ENCODE measurements around the gene ACACA.

Gene ACACA

DNA sequence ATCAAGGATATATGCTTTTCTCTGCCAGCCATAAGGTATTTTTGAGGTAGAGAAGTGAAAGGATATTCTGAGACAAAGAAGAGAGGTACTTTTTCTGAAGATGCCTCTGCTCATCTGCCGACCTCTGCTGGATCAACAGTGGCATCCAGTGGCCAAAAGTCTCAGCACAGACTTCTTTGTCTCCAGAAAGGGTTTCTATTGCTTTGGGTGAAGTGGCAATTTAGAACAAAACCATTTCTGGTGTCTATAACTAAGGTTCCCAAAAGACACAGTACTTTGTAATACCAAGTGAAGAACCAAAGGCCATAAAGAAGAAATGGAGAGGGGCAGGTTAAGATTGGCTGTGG, 186.1 kb downstream of the ACACA start:
- DNase-seq, result no peak

DNA sequence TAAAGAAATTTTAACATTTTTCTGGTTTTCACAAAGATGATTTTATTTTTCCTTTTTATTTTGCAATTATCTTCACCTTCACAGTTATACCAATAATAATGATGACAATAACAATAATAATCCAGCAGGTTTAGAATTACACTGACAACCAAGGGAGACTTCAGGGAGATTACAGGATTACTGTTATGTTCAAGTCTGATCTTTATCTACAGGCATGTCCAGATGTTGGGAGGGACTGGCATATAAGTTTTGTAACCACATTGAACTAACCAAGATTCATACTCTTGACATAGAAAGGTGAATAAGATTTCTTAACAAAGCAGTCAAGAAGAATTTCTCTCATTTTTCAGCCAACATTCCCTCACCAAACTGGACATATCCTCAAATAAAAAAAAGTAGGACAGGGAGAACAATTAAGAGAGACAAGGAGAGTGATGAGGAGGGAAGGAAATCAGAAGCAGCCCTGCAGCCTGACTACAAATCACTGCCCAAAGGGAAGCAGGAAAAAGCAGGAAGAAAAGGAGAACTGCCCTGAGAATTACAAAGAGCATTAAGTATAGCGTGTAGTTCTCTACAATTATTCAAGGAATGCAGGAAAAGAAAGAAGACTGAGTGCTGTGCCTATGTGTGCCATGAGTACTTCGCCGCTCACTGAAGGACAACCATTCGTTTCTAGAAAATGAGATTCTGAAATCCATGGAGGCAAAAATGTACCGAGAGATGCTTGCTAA, 186.6 kb downstream of the ACACA start:
- no peak for DNase-seq

DNA sequence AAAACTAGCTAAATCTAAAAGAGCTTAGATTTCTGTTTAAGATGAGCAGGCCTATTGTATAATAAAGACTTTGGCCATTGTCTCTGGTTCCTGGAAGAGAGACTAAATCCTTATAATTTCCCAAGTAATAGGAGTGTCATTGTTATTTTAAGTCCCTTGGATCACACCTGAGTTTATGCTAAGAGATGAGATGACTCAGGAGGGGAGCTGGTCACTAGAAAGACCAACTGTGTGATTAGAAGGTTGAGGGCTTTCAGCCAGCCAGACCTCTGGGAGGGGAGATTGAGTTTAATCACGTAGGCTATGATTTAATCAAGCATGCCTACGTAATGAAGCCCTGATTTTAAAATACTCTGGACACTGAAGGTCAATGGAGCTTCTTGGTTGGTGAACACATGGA, 187.8 kb downstream of the ACACA start:
- no peak for DNase-seq

- DNase-seq, result no peak
Observed at GRCh38 chr17:37214416-37214815, 192.2 kb downstream of the ACACA start.

DNA sequence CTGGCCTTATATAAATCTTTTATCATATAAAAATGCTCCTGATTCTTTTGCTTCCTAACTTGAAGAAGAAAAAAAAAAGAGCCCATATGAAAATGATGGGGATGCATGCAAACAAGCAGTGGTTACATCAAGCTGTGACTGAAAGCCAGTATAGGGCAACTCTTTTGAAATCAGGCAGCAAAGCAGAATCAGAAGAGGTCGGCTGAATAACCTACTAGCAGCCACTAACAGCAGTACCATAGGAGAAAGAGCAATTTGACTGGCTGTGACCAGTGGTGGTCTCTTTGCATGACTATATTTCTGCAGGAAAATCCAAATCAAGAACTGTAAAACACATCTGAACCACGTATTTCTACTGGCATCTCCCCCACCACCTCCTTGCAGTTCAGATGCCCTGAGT, 192.7 kb downstream of the ACACA start:
- no peak for DNase-seq

- DNase-seq, result no peak
Observed at GRCh38 chr17:37212179-37212578, 194.5 kb downstream of the ACACA start.

GRCh38 chr17:37211136-37211535, 195.5 kb downstream of the ACACA start:
- DNase-seq, result no peak

DNA sequence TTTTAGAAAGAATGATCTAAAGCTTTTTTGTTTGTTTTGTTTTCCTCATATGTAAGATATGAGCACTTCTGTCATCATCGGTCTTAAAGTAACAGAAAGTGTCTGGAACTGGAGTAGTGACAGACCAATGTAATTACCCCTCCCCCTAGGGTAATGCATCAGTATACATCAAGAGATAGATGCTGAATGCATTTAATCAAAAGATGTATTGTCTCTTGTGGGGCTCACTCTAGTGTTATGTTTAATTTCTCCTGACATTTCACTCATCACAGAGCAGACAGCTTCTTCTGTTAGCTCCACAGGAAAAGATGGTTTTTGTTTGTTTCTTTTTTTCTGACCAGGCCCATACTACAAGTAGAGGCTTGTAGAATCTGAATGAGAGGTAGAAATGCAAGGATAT, 199.5 kb downstream of the ACACA start:
- no peak for DNase-seq

GRCh38 chr17:37206299-37206698, 200.3 kb downstream of the ACACA start:
- no peak for DNase-seq

GRCh38 chr17:37200497-37200896, 206.1 kb downstream of the ACACA start:
- no peak for DNase-seq

- no peak for DNase-seq
Observed at GRCh38 chr17:37197336-37197735, 209.3 kb downstream of the ACACA start.

DNA sequence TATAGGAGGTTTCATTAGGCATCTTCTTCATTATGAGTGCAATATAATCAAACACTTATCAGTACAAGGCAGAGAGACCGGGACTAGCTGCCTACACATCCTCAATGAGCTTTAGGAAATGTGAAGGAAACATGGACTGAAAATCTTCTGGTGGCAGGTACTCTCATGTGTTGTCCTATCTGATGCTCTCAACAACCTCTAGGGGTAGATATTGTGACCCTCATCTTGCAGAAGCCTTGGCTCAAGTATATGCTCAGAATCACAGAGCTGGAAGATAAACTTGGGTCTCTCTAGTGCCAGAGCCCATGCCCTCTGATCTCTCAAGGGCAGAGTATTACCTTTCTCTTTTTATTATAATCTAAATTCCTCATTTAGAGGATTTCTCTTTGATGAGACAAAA, 212.4 kb downstream of the ACACA start:
- no peak for DNase-seq

DNA sequence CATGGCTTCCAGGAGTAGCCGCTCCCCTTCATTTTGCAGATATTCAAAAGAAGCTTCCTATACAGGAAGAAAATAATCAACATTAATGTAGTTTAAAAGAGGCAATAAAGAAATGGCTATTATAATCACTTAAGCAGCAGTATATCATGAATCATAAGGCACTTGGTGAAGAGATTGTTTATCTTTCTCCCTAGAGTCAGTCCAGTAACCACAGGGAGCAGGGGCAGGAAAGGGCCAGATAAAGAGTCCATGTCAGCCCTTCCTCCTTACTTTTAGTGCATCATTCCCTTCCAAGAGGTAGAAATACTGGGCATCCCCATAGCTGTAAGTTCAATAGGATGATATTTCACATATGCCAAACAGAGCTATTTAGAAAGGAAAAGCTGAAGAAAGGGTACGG, 215.4 kb downstream of the ACACA start:
- DNase-seq, result no peak

- no peak for DNase-seq
Observed at GRCh38 chr17:37190493-37190892, 216.1 kb downstream of the ACACA start.

DNA sequence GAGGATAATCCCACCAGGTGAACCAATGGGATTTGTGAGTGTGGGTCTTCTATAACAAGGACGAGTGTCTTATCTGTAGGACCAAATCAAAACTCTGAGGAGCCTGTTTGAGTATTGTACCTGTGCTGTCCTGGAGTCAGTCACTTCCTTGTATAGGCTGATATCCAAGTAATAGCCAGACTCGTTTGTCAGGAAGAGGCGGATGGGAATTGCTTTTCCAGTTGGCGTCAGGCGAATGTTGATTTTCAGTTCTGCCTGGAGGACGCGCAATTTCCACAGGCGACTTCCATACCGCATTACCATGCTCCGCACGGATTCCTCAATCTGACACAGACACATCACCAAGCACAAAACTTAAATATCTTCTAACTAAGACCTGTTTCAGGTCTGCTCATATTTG, 218.5 kb downstream of the ACACA start:
- no peak for DNase-seq

DNA sequence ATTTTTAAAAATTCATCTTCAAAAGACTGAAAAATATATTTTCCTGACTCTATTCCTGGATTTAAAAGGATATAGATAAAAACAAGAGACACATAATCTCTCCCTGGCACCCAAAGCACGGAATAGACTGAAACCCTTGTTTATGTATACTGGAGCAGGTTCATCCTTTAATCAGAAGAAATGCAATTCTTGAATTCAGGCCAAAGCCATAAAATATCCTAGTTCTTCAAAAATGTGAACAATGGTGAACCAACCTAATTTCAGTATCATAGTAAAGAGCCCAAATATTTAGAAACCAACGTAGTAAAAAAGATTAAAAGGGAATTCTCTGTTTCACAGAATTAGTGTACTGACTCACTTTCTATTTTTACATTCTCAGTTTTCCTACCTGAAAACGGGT, 219.4 kb downstream of the ACACA start:
- no peak for DNase-seq

DNA sequence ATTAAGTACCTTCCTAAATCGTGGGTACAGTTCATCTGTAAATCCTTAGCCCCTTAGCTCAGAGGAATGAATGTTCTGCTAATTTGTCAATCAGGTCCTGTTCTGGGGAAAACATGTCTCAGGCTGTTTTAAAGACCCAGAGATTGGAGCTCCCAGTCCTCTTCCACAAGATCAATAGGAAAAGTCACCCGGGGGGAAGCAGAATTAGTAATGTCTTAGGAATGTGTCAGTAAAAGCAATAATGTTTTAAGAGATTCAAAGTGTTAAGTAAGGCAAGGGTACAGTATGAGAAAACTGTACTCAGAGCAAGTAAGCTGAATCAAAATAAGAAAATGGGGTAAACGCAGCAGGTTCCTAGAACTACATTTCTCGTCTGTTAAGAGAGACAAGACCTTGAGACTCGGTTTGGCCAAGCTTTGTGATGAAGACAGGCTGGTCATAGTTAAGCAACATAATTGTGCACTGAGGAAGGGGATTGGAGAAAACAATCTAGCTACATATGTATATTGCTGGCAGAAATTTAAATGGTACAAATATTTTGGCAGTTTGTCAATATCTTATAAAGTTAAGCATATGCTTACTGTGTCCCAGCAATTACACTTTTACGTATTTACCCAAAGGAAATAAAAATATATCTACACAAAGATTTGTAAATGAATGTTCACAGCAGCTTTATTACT, 223.7 kb downstream of the ACACA start:
- no peak for DNase-seq

DNA sequence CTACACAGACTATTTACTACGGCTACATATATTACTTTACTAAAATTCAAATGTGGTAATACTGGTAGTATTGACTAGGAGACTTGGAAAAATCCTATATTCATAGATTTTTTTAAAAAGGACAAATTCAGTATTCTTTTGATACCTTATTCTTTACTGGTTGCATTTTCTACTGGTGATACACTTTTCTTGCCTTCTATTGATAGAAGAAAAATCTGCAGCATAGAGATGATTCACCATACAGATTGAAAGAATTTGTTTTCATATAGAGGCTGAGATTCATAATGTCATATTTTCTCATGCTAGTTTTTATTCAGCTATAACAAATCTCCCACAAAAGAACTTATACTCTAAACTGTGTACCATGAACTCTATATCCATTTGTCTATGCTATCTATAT, 226.3 kb downstream of the ACACA start:
- DNase-seq, result no peak

DNA sequence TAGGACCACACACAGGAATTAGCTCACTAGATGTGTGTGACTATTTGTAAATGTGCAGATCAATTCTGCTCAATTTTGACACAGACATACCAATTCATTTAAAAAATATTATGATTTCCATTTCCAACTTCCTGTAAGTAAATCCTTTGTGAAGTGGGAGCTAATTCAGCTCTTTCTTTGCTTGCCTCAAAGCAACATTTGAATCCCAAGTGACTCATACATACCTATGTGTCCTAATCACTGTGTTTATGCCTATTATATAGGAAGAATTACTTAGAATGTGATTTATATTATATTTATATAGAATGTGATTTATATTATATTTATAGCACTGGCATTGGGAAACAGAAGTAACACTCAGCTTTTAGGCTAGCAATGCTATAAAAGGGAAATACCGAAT, 226.7 kb downstream of the ACACA start:
- DNase-seq, result no peak

DNA sequence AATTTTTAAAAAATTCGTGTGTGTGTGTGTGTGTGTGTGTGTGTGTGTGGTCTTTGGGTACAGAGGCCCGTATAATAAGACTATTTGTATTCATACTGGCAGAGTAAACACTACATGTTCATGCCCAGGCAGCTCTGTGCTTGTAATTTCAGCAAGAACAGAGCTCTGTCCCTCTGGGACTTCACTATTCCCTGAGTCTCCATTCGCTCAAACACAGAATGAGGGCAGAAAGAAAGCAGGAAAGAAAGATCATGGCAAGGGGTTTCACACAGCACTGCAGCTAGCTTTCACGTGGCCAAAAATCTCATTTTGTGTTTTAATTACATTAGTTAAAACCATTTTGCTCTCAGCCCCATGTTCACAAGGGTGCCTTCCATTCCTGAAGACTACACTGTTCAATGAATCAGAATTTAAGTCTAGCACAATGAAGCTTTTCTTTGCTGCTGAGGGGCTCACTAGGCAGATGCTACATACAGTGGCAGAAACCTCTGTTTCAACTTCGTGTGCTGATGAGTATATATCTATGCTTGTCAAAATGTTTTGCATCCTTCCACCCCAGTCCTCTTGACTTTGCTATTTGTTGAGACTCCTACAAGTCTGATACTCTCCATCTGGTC, 229.3 kb downstream of the ACACA start:
- no peak for DNase-seq

DNA sequence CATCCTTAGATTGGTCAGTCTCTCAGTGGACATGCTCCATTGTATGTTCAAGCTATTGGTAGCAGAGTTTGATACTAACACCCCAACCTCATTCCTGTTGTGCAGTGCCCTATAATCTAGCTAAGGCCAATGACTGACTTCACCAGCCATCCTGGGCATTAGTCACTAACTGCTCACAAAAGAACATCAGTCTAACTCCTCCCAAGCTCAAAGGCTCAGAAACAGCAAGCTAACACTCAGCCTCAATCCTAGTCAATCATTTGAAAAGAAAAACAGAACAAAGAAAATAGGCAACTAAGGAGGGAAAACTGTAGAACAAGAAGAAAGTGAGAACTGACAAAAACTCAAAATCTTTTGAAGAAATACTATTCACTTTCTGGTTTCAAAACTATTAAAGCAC, 229.9 kb downstream of the ACACA start:
- no peak for DNase-seq

DNA sequence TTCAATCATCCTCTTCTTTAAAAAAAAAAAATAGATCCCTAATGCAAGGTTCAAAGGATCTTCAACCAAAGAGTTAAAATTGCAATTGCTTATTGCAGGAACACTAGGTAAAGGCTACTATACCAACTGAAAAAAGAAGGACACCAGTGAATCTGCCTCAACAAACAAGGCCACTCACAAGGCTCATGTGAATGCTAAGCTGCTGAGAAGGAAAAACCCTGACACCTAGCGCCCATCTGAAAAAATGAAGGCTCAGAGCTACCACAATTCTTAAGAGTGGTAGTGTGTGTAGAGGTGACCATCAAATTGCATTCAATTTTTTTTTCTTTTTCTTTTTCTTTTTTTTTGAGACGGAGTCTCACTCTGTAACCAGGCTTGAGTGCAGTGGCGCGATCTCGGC, 232.4 kb downstream of the ACACA start:
- no peak for DNase-seq

- DNase-seq, result no peak
Observed at GRCh38 chr17:37170881-37171425, 235.7 kb downstream of the ACACA start.

- no peak for DNase-seq
Observed at GRCh38 chr17:37168731-37169353, 237.8 kb downstream of the ACACA start.
